ENCODE data around the gene CHST8.

Gene CHST8

DNA sequence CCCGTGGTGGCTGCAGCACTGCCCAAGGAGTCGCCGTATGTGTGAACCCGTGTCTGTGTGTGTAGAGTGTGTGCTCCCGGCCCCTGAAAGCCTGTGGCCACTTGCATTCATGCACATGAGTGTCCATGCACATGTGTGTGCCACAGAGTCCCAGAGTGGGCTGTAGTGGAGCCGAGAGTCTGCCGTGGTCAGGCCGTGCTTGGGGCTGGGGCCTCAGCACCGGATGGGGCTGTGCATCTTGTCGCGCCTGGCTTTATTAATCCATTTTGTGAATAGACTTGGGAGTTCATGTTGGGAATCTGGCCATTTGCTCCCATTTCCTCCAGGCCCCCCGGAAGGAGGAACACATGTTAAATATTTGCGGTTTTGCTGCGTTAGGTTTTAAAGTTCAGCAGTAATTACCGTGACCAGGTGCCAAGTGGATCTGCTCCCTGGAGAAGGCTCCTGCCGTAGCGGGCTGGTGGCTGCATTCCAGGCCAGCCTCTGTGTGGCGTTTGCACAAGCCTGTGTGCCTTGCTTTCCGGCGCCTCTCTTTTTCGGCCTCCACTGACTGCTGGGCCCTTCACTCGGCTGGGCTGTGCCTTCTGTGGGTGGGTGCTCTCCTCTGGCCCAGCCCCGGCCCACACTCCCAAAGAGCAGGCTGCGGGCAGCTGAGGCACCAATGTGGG lies 105.7 kb downstream of the CHST8 start:
- peak overlapping the region; percentile 72 for H3K27ac ChIP-seq
- TF ChIP-seq CTCF (conservative IDR thresholded peaks at IDR 0.05), result no peak

DNA sequence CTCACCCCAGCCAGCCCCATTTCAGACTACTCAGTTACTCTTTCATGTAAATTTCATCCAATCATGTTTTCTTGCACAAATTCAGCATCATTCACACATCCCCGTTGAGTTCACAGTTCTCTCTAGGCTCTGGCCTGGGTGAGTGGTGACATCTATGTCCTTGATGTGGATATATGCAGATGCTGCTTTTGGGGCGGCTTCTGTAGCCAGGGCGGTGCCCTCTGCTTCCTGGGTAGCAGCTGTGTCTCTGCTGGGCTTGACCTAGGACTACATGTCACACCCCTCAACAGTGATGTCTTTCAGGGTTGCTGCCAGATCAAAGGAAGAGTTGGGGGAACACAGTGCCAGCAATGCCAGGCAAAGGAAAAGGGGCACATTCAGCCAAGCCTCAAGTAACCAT lies 106.4 kb downstream of the CHST8 start:
- no peak for TF ChIP-seq CTCF (conservative IDR thresholded peaks at IDR 0.05)
- peak overlapping the region; percentile 72 for H3K27ac ChIP-seq

- TF ChIP-seq CTCF (conservative IDR thresholded peaks at IDR 0.05), result no peak
- H3K27ac ChIP-seq, result no peak overlapping the region
Observed at GRCh38 chr19:33730858-33731607, 109.3 kb downstream of the CHST8 start.

GRCh38 chr19:33731881-33732280 lies 110.1 kb downstream of the CHST8 start:
- no peak overlapping the region for H3K27ac ChIP-seq
- no peak for TF ChIP-seq CTCF (conservative IDR thresholded peaks at IDR 0.05)

DNA sequence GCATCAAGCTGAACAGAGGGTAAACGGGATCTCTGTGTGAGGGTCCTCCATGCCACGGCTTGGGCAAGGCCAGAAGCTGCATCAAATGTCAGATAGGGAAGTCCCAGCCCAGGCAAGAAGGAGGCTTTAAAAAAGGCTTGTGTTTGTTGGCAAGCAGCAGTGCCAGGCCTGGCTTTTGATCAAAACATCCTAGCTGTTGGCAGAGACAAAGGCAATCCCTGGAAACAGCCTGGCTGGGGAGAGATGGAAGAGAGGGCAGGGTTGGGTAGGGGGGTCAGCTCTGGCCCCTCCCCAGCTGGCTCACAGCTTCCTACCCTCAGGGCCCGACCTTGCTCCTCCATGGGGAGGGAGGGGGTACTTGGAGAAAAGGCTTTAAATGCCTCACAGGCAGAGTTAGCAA lies 113.2 kb downstream of the CHST8 start:
- peak overlapping the region; percentile 66 for H3K27ac ChIP-seq
- no peak for TF ChIP-seq CTCF (conservative IDR thresholded peaks at IDR 0.05)

DNA sequence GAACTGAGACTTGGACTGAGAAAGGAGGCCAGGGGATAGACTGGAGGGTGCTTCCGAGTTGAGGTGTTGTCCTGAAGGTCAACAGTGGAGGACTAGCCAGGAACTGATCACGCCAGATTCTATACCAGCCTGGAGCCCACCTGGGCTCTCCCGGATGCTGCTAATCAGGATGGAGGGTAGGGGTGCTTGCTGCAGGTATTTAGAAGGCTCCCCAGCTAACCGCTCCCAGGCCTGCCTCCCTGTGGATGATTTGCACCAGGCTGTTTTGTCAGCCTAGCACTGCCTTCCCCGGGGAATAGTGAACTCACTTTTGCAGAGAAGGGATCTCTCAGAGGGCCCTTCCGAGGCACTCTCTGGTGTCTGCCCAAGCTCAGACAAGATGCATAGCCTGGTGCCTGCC lies 114.4 kb downstream of the CHST8 start:
- no peak for TF ChIP-seq CTCF (conservative IDR thresholded peaks at IDR 0.05)
- H3K27ac ChIP-seq, result no peak overlapping the region

- no peak for TF ChIP-seq CTCF (conservative IDR thresholded peaks at IDR 0.05)
- H3K27ac ChIP-seq, result no peak overlapping the region
Observed at GRCh38 chr19:33736787-33737186, 115.0 kb downstream of the CHST8 start.
